Stimulated activated memory B cell treated with anti-CD40 and anti-IgM and Interleukin-4, amounts not matched to agents 10 μg/mL and 1 μg/mL and 100 μg/mL, for 72 hours (primary cell): ENCODE data around the gene ACSS1.

ENCODE experiments used
- ATAC-seq: fragments of 150-1000 bp; cut with Tn5 transposase; 2 replicates; pipeline ENCODE4 v1.10.0; 2021
- H3K27ac Mint-ChIP-seq: one replicate; pipeline ENCODE4 v1.8.0; 2022; ENCODE audit warnings: mild to moderate bottlenecking, mixed read lengths
- H3K27me3 Mint-ChIP-seq: one replicate; pipeline ENCODE4 v1.8.0; 2022; ENCODE audit warnings: mixed read lengths
- H3K36me3 Mint-ChIP-seq: one replicate; pipeline ENCODE4 v1.8.0; 2022; ENCODE audit warnings: mixed read lengths
- H3K4me1 Mint-ChIP-seq: one replicate; pipeline ENCODE4 v1.8.0; 2022; ENCODE audit warnings: mixed read lengths
- H3K4me3 Mint-ChIP-seq: one replicate; pipeline ENCODE4 v1.8.0; 2022; ENCODE audit warnings: mild to moderate bottlenecking, moderate library complexity, mixed read lengths
- H3K9me3 Mint-ChIP-seq: one replicate; pipeline ENCODE4 v1.8.0; 2022; ENCODE audit warnings: mixed read lengths

ACSS1 gene

GRCh38 chr20:25058051-25058846, at the start of gene ACSS1:
Gene ACSS1, minus strand, starts transcription at chr20:25058139. Its CDS starts 37 bp downstream, at chr20:25058102.
- Mint-ChIP-seq H3K9me3 (no peaks in the 10 kb centered on the region), H3K27ac (peak within 1 kb of the TSS; percentile 87), H3K4me1 (peaks cover 55% of the 10 kb centered on the region), H3K36me3 (no peaks in the 10 kb centered on the region), H3K4me3 (peak within 1 kb of the TSS; percentile 83), H3K27me3 (no peaks in the 10 kb centered on the region)
- peak; percentile 84 for ATAC-seq

- no peaks in the 10 kb centered on the region for H3K36me3 Mint-ChIP-seq
- H3K9me3 Mint-ChIP-seq = no peaks in the 10 kb centered on the region
- H3K27ac Mint-ChIP-seq = no peak overlapping the region
- H3K27me3 Mint-ChIP-seq = peaks cover 66% of the 10 kb centered on the region
- no peak for ATAC-seq
- peaks cover 5% of the 10 kb centered on the region for H3K4me1 Mint-ChIP-seq
- no peak overlapping the region for H3K4me3 Mint-ChIP-seq
These were observed 45.6 kb upstream of the ACSS1 start for GRCh38 chr20:25103526-25103925.

- Mint-ChIP-seq H3K27ac (no peak overlapping the region), H3K36me3 (no peaks in the 10 kb centered on the region), H3K4me3 (no peak overlapping the region), H3K4me1 (peaks cover 5% of the 10 kb centered on the region), H3K27me3 (peaks cover 40% of the 10 kb centered on the region), H3K9me3 (no peaks in the 10 kb centered on the region)
- no peak for ATAC-seq
These were observed 43.0 kb upstream of the ACSS1 start for GRCh38 chr20:25100914-25101313.

- no peaks in the 10 kb centered on the region for H3K36me3 Mint-ChIP-seq
- H3K4me3 Mint-ChIP-seq = no peak overlapping the region
- H3K9me3 Mint-ChIP-seq = no peaks in the 10 kb centered on the region
- H3K27ac Mint-ChIP-seq = no peak overlapping the region
- ATAC-seq = no peak
- peaks cover 35% of the 10 kb centered on the region for H3K27me3 Mint-ChIP-seq
- H3K4me1 Mint-ChIP-seq = peaks cover 5% of the 10 kb centered on the region
These were observed 41.7 kb upstream of the ACSS1 start for GRCh38 chr20:25099601-25100140.

- no peak overlapping the region for H3K4me3 Mint-ChIP-seq
- no peaks in the 10 kb centered on the region for H3K9me3 Mint-ChIP-seq
- H3K27me3 Mint-ChIP-seq = peaks cover 33% of the 10 kb centered on the region
- no peak overlapping the region for H3K27ac Mint-ChIP-seq
- no peaks in the 10 kb centered on the region for H3K36me3 Mint-ChIP-seq
- peaks cover 5% of the 10 kb centered on the region for H3K4me1 Mint-ChIP-seq
- ATAC-seq = no peak
These were observed 39.6 kb upstream of the ACSS1 start for GRCh38 chr20:25097498-25097897.

GRCh38 chr20:25090492-25091429, 32.8 kb upstream of the ACSS1 start:
- H3K27ac Mint-ChIP-seq = no peak overlapping the region
- H3K4me1 Mint-ChIP-seq = peaks cover 11% of the 10 kb centered on the region
- no peak overlapping the region for H3K4me3 Mint-ChIP-seq
- ATAC-seq = peak; percentile 63
- peaks cover 94% of the 10 kb centered on the region for H3K27me3 Mint-ChIP-seq
- no peaks in the 10 kb centered on the region for H3K9me3 Mint-ChIP-seq
- no peaks in the 10 kb centered on the region for H3K36me3 Mint-ChIP-seq

GRCh38 chr20:25089662-25090061, 31.7 kb upstream of the ACSS1 start:
- no peak overlapping the region for H3K27ac Mint-ChIP-seq
- H3K9me3 Mint-ChIP-seq = no peaks in the 10 kb centered on the region
- no peaks in the 10 kb centered on the region for H3K36me3 Mint-ChIP-seq
- H3K4me1 Mint-ChIP-seq = peaks cover 11% of the 10 kb centered on the region
- no peak overlapping the region for H3K4me3 Mint-ChIP-seq
- no peak for ATAC-seq
- peaks cover 98% of the 10 kb centered on the region for H3K27me3 Mint-ChIP-seq

- no peaks in the 10 kb centered on the region for H3K9me3 Mint-ChIP-seq
- no peak overlapping the region for H3K27ac Mint-ChIP-seq
- H3K27me3 Mint-ChIP-seq = peaks cover 100% of the 10 kb centered on the region
- H3K4me1 Mint-ChIP-seq = peaks cover 11% of the 10 kb centered on the region
- no peak overlapping the region for H3K4me3 Mint-ChIP-seq
- ATAC-seq = no peak
- no peaks in the 10 kb centered on the region for H3K36me3 Mint-ChIP-seq
These were observed 31.2 kb upstream of the ACSS1 start for GRCh38 chr20:25089096-25089495.

GRCh38 chr20:25088267-25088666, 30.3 kb upstream of the ACSS1 start:
- H3K36me3 Mint-ChIP-seq = no peaks in the 10 kb centered on the region
- H3K4me3 Mint-ChIP-seq = no peak overlapping the region
- peaks cover 100% of the 10 kb centered on the region for H3K27me3 Mint-ChIP-seq
- no peak for ATAC-seq
- H3K27ac Mint-ChIP-seq = no peak overlapping the region
- H3K4me1 Mint-ChIP-seq = peaks cover 11% of the 10 kb centered on the region
- no peaks in the 10 kb centered on the region for H3K9me3 Mint-ChIP-seq

- Mint-ChIP-seq H3K9me3 (no peaks in the 10 kb centered on the region), H3K36me3 (no peaks in the 10 kb centered on the region), H3K4me3 (no peak overlapping the region), H3K27me3 (peaks cover 100% of the 10 kb centered on the region), H3K27ac (no peak overlapping the region), H3K4me1 (peaks cover 11% of the 10 kb centered on the region)
- no peak for ATAC-seq
These were observed 29.4 kb upstream of the ACSS1 start for GRCh38 chr20:25087186-25087929.

GRCh38 chr20:25085756-25086495, 28.0 kb upstream of the ACSS1 start:
- H3K36me3 Mint-ChIP-seq = no peaks in the 10 kb centered on the region
- H3K4me1 Mint-ChIP-seq = peaks cover 6% of the 10 kb centered on the region
- H3K9me3 Mint-ChIP-seq = no peaks in the 10 kb centered on the region
- no peak overlapping the region for H3K27ac Mint-ChIP-seq
- H3K4me3 Mint-ChIP-seq = no peak overlapping the region
- peaks cover 94% of the 10 kb centered on the region for H3K27me3 Mint-ChIP-seq
- ATAC-seq = no peak

GRCh38 chr20:25084626-25085187, 26.8 kb upstream of the ACSS1 start:
- Mint-ChIP-seq H3K9me3 (no peaks in the 10 kb centered on the region), H3K27me3 (peaks cover 88% of the 10 kb centered on the region), H3K27ac (no peak overlapping the region), H3K4me1 (no peaks in the 10 kb centered on the region), H3K4me3 (no peak overlapping the region), H3K36me3 (no peaks in the 10 kb centered on the region)
- ATAC-seq = no peak

GRCh38 chr20:25083773-25084625, 26.1 kb upstream of the ACSS1 start:
- H3K27ac Mint-ChIP-seq = no peak overlapping the region
- no peaks in the 10 kb centered on the region for H3K4me1 Mint-ChIP-seq
- H3K9me3 Mint-ChIP-seq = no peaks in the 10 kb centered on the region
- no peak overlapping the region for H3K4me3 Mint-ChIP-seq
- peaks cover 87% of the 10 kb centered on the region for H3K27me3 Mint-ChIP-seq
- H3K36me3 Mint-ChIP-seq = no peaks in the 10 kb centered on the region
- no peak for ATAC-seq
